Activated naive CD4-positive, alpha-beta T cell treated with Interleukin-2 at 50 U/mL for 16 hours (primary cell): Measurements from ENCODE around the gene CEP128.

Experiments
- DNase-seq: peaks from one replicate; pipeline ENCODE4 v3.0.0-alpha.2; 2020

CEP128 gene

DNA sequence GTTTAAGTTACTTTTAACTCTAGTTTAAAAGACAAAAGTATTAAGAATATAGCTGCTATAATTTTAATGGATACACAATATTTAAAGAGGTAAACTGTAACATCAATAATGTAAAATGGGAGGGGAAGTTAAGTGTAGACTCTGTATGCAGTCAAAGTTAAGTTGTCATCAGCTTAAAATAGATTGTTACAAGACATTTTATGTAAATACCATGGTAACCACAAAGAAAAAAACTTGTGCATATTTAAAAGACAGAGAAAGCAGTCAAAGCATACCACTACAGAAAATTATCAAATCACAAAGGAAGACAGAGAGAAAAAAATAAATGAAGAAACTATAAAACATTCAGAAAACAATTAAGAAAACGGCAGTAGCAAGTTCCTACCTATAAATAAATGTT, 73.3 kb downstream of the CEP128 start:
- DNase-seq = no peak

DNA sequence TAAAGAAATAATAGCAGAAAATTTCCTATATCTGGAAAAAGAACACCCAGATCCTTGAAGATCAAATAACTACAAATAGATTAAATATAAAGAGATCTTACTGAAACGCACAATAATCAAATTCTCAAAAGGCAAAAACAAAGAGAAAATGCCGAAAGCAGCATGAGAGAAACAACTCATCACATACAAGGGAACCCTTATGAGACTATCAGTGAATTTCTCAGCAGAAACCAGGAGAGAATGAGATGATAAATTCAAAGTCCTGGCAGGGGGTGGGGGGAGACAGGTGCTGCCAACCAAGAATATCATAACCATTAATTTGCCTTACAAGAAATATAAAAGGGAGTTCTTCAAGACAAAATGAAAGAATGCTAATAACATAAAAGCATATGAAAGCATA, 73.7 kb downstream of the CEP128 start:
- DNase-seq = no peak

DNA sequence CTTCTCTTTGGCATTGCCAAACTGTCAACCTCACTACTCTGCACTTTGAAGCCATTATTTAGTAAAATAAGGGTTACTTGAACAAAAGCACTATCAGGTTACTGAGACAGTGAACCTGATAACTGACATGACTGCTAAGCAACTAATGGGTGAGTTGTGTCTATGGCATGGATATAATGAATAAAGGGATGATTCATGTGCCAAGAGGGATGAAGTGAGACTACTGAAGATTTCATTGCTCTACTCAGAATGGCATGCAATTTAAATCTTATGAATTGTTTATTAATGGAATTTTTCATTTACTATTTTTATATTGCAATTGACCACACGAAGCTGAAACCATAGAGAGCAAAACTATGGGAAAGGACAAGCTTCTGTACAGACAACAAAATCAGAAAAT, 74.4 kb downstream of the CEP128 start:
- no peak for DNase-seq

DNA sequence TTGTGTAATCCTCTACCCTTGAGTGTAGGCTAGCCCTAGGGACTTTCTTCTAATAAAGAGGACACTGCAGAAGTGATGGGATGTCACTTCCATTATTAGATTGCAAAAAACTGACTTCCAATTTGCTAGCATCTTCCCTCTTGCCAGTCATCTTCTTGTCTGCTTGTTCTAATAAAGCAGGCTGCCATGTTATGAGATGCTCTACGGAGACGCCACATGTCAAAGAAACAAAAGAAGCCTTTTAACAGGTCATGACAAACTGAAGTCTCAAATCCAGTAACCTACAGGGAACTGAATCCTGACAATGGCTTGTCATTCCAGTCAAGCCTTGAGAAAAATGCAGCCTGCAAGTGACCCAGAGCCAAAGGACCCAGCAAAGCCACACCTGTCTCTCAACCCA, 76.0 kb downstream of the CEP128 start:
- DNase-seq = no peak

DNA sequence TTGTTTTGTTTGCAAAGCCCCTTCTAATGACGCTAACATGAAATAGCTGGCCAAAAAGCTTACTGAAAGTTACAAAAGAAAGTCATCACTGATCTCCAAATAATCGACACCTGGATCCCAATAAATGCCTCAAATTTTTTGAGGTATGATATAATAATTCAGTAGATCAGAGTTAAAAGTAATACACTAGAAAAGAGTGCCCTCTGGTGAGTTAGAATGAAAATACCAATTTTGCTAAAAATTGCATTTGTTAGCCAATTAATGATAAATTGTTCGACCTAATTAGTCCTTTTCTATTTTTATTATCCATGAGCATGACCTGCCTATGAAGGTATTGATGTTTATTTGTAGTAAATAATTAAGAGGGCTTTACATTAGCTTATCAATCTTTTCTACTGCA, 78.6 kb downstream of the CEP128 start:
- no peak for DNase-seq

DNA sequence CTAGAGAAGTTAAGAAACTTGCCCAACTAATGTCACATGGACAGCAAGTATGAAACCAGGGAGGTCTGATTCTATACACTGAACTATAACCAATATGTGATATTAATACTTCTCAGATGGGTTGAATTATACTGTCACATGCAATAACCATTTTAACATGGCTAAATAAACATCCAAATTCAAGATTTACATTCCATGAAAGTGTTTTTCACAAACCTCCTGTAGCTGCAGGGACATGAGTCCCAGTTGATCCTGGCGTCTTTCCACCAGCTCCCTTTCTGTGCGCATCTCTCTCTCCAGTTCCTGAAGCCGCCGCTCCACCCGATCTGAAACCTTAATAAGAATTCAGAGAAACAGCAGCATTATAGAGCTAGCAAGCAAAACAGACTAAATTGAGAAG, 79.0 kb downstream of the CEP128 start:
- DNase-seq = no peak

DNA sequence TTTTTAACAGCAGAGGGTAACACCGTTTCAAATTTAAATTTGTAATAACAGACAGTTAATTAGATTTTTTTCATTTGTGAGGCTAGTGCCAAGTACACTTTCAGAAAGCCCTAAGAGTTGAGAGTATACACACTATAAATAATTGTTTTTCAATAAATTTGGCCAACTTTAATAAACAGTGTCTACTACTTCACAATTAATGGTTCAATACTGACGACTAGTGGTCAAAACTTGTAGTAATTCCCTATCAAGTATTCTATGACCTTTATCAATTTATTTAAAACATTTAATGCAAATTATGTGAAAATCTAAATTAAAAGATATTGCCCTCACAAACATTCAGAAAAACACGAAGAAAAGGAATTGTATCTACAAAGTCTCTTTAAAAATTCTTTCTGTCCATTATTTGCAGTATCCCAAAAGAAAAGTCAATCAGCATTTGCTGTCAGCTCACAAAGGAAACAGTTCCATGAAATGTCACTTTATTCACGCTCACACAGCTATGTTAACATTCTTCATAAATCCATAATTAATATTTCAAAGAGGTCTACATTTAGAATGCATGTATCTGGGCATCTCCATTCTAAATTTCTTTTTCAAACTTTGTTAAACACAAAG, 91.2 kb downstream of the CEP128 start:
- DNase-seq = no peak

DNA sequence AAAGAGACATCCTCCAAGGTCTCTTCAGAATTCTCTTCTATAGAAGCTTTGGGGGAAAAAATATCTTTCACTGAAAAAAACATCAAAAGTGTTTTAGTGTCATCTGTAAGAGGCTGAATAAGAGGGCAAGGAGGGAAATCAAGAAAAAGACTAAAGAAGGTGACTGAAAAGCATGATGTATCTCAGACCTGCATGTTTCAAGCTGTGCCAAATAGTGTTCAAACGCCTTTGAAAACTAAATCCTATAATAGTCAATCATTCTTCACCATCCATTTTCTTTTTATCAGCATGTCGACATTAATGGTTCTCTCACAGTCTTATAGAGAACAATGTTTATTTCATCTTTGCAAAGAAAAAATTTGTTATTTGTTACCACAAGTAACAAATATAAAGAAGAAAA, 94.5 kb downstream of the CEP128 start:
- no peak for DNase-seq

DNA sequence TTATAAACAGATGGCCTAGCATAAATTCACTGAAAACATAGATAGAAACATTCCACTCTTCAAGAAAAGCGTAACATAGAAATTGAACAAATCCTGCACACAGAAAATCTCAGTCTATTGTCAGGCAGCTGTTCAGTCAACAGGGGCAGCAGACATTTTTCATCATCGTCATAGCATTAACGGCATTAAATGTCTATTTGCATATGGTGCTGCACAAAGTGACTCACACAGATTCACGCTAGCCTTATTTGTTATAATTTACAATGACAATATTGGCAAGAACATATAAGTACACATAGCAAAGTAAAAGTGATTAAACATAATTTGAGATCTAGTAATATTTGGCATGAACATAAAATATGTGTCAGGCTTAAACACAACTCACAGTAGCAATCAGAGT, 95.7 kb downstream of the CEP128 start:
- no peak for DNase-seq

DNA sequence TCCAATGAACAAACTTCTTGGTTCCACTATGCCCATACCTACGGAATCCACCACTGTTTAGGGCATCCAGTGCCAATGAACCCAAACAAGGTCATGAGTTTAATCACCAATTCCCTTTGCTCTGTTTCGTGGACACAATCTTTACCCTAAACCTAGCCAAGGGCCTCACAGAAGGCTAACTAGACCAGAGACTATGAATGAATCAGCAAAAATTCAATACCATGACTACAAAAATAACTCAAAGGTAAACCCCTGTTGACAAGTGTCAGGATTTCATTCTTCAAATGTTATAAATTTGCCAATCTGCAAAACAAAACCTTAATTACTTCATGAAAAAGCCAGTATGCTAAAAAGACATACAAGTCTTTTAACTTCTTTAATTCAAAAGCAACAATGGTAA, 96.7 kb downstream of the CEP128 start:
- DNase-seq = no peak

DNA sequence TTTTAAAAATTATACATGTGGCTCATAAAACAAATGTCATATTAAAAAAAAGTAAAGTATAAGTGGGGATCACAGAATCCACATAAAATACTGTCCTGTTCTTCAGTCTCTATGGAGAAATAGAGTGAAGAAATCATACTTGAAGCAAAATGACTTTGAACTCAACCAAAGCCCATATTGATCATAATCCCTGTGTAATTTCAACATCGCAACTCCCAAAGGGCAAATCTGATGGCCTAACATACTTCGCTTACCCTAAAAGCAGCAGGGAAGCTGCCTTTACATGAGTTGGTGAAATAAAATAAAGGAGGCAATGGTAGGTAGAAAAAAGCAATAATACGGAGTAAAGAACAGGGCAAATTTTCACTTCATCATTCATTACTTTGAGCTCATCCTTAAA, 101.8 kb downstream of the CEP128 start:
- DNase-seq = no peak

DNA sequence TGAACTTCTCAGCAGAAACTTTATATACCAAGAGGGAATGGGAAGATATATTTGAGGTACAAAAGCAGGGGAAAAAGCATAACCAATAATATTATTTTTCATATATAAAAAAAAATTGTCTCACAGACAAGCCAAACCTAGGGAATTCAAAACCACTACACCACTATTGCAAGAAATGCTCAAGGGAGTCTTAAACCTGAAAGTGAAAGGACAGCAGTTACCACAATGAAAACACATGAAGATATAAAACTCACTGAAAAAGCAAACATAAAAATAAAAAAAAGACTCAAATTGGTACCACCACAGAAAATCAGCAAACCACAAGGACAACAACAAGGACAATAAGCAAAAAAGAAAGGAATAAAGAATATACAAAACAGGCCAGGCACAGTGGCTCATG, 131.9 kb downstream of the CEP128 start:
- no peak for DNase-seq

DNA sequence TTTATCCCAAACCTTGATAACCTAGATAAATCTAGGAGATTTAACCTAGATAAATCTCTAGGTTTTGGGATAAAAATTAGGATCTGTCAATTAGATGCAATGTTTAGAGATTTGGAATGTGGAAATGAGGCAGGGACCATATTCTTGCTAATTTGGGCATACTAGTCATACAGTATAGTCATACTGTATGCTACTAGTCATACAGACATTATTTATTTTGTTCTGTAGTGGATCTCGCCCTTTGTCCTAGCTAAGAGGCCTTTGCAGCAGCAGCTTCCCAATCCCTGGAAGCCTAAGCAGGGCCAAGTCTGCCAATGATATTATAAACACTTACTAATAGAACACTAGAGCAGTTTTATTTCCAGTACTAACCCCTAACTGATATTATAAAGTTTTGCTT, 136.4 kb downstream of the CEP128 start:
- DNase-seq = no peak

DNA sequence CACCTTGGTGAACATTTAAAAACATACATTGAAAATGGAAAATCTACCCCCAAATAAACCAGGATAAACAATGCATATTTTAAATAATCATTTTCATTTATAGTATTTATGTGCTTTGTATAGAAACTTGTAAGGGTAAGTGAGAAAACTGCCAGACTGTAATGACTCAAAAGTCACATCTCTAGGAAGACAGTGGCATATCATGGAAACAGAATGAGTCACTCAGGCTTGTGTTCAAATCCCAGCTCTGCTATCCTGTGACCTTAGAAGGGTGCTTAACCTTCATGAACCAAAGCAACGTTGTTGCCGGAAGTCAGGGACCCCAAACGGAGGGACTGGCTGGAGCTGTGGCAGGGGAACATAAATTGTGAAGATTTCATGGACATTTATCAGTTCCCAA, 142.7 kb downstream of the CEP128 start:
- no peak for DNase-seq

DNA sequence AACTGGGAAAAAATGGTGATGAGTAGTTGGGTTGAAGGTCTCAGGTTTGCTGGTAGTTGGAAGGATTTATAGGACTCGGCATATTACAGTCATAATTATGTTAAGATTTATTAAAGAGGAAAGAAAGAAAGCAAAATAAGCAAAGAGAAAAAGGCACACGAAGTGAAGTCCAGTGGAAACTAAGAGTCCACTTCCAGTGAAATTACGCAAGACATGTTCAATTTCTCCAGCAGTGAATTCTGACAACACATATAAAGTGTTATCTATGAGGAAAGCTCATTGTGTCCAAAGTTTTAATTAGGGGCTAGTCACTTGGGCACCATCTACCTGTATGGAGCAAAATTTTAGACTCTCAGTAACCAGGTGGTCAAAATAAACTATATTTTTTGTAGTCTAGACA, 143.3 kb downstream of the CEP128 start:
- DNase-seq = no peak

DNA sequence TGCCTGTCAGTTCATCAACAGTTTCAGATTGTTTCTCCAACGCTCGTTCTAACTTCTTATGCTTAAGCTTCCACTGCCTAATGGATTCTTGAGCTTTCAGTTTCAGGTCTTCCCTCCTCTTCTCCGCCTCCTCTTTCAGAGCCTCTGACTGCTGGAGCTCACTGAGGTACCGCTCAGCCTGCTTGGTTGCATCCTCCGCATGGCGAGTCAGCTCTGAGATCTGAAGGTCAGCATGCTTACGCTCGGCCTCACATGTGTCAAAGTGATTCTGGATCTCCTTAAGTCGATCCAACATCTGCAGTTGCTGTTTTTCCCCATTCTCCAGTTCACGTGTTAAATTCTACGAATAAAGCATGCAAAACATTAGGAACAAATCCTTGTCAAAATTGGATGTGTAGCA, 148.8 kb downstream of the CEP128 start:
- DNase-seq = no peak

DNA sequence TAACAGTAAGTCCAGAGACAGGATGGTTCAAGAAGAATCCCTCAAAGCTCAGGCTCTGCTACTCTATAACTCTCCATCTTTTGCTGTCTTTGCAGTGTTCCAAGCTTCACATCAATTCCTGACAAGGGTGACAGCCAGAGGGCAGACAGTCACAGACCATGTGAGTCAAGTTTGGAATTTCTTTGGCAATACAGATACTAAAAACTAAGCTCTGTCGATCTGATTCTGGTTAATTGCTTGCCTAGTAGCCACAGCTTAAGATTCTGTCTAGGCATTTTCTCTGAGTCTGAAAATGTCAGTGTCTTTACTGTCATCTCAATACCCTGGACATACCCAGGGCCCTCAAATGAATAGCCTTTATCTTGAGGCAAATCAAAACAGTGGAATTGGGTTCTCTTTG, 153.7 kb downstream of the CEP128 start:
- no peak for DNase-seq

DNA sequence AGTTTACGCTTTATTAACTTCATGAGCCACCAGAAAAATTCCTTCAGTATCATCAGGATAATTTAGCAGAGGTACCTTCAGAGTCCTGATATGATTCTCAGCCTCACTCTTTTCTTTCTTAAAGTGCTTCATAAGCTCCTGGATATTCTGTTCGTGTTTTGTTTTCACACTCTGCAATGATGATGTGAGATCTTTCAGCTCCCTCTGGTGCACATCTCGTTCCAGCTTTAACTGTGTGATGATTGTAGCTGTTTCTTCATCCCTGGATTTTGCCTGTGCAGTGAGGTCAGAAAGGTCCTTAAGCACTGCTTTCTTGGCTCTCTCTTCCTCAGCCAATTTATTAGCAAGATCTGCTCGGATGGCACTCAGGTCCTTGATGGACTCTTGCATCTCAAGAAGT, 156.7 kb downstream of the CEP128 start:
- DNase-seq = no peak

DNA sequence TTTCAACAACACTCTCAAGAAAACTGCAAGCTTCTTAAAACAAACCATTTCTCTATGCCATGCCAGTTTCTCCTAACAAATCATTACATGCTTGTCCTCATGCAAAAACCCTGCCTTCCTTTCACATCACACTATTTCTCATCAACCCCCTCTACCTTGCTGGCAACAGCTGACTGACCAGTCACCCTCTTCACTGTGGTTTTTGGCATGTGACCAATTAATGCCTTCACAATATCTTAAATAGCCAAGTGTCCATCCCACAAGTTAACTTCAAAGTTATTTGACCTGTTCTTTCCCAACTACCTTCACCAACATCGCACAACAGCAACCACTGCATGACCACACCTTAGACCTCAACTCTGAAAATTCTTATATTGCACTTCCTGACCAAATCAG, 159.6 kb downstream of the CEP128 start:
- DNase-seq = no peak

DNA sequence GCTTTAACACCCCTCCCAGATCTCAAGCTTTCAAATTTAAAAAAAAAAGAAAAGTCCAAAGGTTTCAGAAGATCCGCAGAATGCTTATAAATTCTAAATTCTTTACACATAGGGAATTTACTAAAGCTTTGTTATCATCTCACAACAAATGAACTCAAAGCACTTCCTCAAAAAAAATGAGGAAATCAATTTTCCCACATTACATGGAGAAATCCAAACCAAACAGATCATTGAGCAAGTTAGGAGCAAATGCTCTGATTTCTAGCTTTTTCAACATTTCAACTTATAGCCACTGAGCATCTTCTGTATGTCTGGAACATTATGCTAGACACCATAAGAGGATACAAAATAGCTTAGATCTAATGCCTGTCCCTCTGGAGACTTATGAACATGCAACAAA, 161.0 kb downstream of the CEP128 start:
- DNase-seq = no peak

DNA sequence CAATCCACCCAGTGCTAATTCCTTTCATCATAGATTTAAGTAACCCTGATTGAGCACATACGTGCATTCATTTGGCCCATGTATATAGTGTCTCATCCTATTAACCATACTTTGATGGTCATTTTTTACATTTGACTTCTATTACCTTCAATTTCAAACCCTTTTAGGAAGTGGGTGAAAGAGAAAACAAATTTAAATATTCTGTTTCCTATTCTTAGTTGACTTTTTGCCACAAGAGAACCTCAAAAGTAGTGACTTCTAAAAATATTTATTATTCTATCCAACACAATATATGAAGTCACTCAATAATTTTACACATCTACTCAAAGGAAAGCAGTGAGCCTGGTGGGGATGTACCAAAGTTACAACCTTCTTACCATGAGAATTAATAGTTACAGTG, 164.9 kb downstream of the CEP128 start:
- DNase-seq = no peak

DNA sequence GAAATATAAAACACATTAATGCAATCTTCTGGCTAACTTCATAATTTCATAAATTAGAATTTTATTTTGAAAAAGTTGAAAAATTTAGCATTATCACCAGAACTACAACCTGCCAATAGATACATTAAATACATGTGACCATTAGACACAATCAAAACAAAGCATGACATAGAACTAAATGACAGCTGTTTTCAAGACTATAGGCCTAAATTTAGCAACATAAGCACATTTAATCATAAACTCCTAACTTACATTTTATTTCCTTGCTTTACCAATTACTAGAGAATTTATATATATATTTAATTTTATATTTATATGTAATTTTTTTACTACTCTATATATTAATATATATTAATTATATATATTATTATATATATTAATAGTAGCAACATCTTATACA, 165.4 kb downstream of the CEP128 start:
- DNase-seq = no peak

DNA sequence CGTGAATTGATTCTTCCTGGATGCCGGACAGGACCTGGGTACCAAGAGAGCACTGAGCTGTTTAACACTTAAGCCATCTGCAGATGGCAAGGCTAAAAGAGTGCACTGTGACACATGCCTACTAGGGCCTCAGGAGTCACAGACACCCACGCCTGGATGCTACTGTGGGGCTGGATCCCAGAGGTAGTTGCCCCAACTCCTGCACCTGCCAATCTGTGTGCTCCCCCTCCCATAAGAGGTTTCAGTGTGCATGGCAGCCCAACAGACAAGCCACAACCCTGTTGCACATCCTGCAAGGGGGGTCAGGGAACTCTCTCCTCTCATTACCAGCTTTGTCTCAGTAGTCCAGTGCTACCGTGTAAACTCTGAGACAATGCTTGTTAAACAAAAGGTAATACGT, 169.0 kb downstream of the CEP128 start:
- DNase-seq = no peak

DNA sequence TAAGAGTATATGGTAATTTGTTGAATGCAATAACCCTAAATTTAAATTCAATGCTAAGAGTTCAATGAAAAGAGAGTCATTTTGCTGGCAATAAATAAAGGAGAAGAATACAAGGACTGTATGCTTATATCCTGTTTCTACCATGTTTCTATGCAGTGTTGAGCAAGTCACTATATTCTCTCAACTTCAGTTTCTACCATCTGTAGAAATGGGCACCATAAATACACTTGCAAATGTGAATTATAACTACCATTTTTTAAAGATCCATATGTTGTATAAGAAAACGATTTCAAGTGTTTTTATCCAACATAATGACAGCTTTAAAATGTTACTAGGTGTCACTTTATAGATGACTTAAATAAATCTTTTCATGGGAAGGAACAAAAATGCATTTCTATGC, 170.3 kb downstream of the CEP128 start:
- DNase-seq = no peak

DNA sequence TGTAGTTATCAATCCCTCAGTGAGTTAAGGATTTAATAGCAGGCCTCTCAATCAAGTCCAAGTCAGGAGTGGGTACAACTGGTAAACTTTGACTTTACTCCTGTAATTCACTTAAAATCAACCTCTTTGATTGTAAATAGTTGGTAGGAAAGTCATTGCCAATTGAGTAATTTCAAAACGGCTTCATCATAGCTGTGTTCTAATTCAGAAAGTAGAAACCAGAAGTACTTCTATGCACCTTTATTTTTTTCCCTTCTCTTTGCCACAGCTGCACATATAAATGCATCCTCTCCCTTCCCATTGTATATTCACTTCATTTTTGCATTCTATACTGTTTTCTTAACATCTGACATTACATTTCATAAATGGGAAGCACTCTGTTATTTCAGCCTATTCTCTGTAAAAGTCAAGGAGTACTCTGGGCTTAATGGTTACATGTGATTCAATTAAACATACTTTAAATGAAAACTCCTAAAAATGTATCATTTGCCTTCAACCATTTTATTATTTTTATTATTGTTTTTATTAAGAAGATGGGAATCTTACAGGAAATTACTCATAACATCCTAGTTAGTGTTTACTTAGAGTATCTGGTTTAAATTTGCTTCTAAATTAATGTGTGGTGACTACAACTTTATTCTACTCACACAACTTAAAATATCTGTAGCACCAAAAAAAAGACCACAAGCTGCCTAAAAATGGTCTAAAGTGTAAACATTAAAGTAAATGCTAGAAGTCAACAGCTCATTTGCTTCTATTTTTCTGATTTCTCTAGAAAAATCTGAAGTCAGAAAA, 171.2 kb downstream of the CEP128 start:
- no peak for DNase-seq
